Neural cell (in vitro differentiated cells): Measurements from ENCODE around the gene TLX3.

Source experiments
- CTCF ChIP-seq: fragments of 450-650 bp; IDR thresholded peaks from 2 replicates; pipeline ENCODE4 v1.5.1; 2014; ENCODE audit warnings: antibody characterized with exemption, mild to moderate bottlenecking, moderate library complexity; ENCODE audit not compliant: poor library complexity, severe bottlenecking
- EZH2 ChIP-seq: fragments of 200-600, 300-800 bp; shearing (Covaris generic), sonication (generic); IDR thresholded peaks from 2 replicates; pipeline ENCODE4 v1.6.1; 2014; ENCODE audit warnings: antibody characterized with exemption, low read length, borderline replicate concordance, mild to moderate bottlenecking; ENCODE audit not compliant: insufficient read depth, poor library complexity, severe bottlenecking

GRCh38 chr5:171344936-171345608 is 36.0 kb downstream of the TLX3 start:
- TF ChIP-seq EZH2 (no peak), CTCF (no peak)
